WERI-Rb-1 (cell line): ENCODE data around the gene CHRFAM7A.
"Not testable (repeated sequence)": the region's sequence is repeated elsewhere in the genome, so short reads cannot be mapped to it uniquely, and the experiment has no call there.

Experiments used
- DNase-seq: peaks from one replicate; pipeline ENCODE4 v3.0.0-alpha.2; 2020
- H3K27ac ChIP-seq: fragments of 250-450 bp; sonication (Bioruptor Pico); 2 replicates; pipeline ENCODE4 v1.5.1; 2020; ENCODE audit warnings: mild to moderate bottlenecking, moderate library complexity
- H3K27me3 ChIP-seq: fragments of 250-450 bp; sonication (Bioruptor Pico); 2 replicates; pipeline ENCODE4 v1.5.1; 2021; ENCODE audit warnings: mild to moderate bottlenecking, low read depth, moderate library complexity; ENCODE audit not compliant: insufficient read depth, severe bottlenecking
- H3K36me3 ChIP-seq: fragments of 250-450 bp; sonication (Bioruptor Pico); 2 replicates; pipeline ENCODE4 v1.5.1; 2020; ENCODE audit warnings: mild to moderate bottlenecking, moderate library complexity
- H3K4me3 ChIP-seq: 2 replicates; pipeline ENCODE4 v1.5.1; 2011; ENCODE audit warnings: low read depth, mild to moderate bottlenecking, control low read depth, low read length
- H3K9me3 ChIP-seq: fragments of 250-450 bp; sonication (Bioruptor Pico); 2 replicates; pipeline ENCODE4 v1.5.1; 2021; ENCODE audit warnings: mild to moderate bottlenecking, moderate library complexity; ENCODE audit not compliant: severe bottlenecking

Gene CHRFAM7A

DNA sequence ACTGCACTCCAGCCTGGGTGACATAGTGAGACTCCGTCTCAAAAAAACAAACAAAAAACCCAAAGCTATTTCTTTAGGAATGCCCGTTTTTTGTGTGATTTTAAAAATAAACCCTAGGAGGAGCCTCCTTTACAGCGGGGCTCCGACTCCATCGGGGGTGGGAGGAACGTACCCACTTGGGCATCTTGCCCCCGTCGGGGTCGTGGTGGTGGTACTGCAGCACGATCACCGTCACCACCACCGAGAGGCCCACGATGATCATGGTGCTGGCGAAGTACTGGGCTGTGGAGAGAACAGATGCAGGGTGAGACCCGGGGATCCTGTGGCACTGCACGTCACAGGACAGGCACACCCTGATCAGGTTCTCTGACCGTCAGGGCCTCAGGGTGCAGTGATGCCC lies 26.1 kb downstream of the CHRFAM7A start:
- H3K27ac ChIP-seq, H3K4me3 ChIP-seq, H3K9me3 ChIP-seq: not testable (repeated sequence)

DNA sequence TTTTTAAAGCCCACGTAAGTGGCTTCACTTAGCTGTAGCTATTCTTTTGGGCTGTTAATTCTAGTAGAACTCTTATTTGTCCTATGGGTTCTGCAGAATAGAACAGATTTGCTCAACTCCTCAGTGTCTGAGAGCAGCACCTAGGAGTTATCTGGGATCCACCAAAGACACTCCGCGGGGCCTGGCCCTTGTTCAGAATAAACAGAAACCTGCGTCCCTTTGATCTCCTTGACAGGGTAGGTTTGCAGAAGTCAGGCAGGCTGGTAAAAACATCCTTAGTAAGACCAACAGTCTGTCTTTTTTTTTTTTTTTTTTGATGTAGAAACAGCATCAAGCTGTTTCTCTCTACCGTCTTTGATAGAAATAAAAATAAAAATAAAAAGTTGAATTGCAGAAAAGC lies 31.9 kb downstream of the CHRFAM7A start:
- not testable (repeated sequence) for DNase-seq, H3K9me3 ChIP-seq, H3K27ac ChIP-seq, H3K36me3 ChIP-seq, H3K27me3 ChIP-seq, H3K4me3 ChIP-seq

More for the DNA sequence above, 26.1 kb downstream of the CHRFAM7A start:
- not testable (repeated sequence) for H3K27me3 ChIP-seq, DNase-seq, H3K36me3 ChIP-seq

DNA sequence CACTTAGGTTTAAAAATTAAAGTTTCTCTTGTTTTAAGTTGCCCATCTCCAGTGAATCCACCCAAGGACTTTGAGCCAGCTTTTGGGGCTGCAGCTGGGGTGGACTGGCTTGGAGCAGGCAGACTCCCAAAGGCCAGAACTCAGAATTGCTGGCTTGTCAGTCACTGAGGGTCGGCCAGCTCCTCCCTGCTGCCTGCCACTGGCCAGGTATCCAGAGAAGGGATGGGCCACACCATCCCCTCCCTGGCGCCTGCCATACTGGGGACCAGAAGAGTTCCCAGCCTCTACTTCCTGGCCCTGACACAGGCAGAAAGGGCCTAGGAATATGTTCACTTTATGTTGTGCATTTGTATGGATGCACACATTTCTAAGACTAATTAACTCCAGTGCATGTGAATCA lies 32.4 kb downstream of the CHRFAM7A start:
- H3K27me3 ChIP-seq, H3K9me3 ChIP-seq, H3K4me3 ChIP-seq, DNase-seq, H3K36me3 ChIP-seq, H3K27ac ChIP-seq: not testable (repeated sequence)

DNA sequence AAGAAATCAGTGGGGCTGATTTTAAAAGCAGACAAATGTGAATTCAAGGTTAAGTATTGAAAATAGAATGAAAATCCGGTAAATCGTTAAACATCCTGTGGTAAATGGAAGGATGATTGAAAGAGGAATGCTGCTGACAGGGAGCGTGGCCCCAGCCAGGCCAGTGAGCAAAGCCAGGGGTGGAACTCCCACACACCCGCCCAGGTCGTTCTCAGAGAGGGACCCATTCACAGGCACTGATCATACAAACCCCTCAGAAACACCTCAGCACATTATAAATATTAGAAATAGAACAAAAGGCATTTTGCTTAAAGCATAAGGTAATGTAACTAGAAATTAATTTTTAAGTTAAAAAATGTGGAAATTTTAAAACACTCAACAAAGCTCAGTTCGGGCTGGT lies 38.3 kb downstream of the CHRFAM7A start:
- not testable (repeated sequence) for H3K27ac ChIP-seq, H3K27me3 ChIP-seq

DNA sequence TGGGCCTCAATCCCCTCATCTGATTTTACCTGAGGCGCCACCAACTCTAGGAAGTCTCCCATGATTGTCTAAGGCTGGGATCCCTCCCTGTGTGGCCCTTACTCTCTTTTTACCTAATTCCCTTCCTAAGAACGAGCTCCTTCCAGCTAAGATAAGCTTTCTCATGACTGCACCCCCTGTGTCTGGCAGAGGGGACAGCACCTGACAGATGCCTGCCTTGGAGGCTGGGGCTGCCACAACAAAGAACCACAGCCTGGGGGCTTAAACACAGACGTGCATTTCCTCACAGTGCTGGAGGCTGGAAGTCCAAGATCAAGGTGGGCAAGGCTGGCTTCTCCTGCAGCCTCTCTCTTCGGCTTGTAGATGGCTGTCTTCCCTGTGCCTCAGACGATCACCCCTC lies 43.5 kb downstream of the CHRFAM7A start:
- not testable (repeated sequence) for H3K9me3 ChIP-seq, H3K27me3 ChIP-seq, H3K27ac ChIP-seq, H3K4me3 ChIP-seq, DNase-seq, H3K36me3 ChIP-seq

More for the DNA sequence above, 38.3 kb downstream of the CHRFAM7A start:
- H3K9me3 ChIP-seq, H3K36me3 ChIP-seq, DNase-seq, H3K4me3 ChIP-seq: not testable (repeated sequence)

DNA sequence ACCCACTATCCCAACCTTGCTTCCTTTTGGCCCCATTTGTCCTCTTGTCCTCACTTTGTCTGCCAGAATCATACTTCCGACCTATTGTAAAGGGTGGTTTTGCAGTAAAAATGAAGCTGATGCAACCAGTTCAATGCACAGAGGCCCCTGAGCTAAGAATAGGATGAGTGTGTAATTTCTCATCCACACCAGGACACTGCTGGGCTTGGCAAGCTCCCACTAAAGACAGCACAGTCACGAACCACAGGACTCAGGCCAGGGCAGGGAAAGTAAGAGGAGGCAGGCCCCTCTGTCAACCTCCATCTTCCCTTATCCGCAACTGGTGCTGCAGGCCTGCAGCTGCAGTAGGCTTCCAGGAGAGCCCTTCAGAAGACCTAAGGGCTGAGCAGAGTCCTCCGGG lies 56.8 kb downstream of the CHRFAM7A start:
- not testable (repeated sequence) for DNase-seq, H3K27me3 ChIP-seq, H3K36me3 ChIP-seq, H3K9me3 ChIP-seq, H3K4me3 ChIP-seq, H3K27ac ChIP-seq

DNA sequence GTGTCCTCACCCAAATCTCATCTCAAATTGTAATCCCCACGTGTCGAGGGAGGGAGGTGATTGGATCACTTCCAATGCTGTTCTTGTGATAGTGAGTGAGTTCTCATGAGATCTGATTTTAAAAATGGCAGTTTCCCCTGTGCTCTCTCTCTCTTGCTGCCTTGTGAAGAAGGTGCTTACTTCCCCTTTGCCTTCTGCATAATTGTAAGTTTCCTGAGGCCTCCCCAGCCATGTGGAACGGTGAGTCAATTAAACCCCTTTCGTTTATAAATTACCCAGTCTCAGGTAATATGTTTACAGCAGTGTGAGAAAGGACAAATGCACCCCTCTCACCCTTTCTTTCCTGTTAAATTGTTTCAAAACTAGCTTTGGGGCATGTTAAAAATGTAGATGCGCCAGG lies 59.2 kb downstream of the CHRFAM7A start:
- DNase-seq, H3K4me3 ChIP-seq, H3K27me3 ChIP-seq, H3K9me3 ChIP-seq, H3K36me3 ChIP-seq, H3K27ac ChIP-seq: not testable (repeated sequence)

DNA sequence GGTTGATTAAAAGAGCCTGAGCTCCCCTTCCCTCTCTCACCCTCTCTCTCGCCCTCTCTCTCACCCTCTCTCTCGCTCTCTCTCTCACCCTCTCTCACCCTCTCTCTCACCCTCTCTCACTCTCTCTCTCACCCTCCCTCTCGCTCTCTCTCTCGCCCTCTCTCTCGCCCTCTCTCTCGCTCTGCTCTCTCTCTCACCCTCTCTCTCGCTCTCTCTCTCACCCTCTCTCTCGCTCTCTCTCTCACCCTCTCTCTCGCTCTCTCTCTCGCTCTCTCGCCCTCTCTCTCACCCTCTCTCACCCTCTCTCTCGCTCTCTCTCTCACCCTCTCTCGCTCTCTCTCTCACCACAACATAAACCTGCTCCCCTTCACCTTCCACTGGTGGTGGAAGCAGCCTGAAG lies 67.2 kb downstream of the CHRFAM7A start:
- not testable (repeated sequence) for H3K27ac ChIP-seq, H3K27me3 ChIP-seq, H3K4me3 ChIP-seq, DNase-seq, H3K9me3 ChIP-seq, H3K36me3 ChIP-seq

DNA sequence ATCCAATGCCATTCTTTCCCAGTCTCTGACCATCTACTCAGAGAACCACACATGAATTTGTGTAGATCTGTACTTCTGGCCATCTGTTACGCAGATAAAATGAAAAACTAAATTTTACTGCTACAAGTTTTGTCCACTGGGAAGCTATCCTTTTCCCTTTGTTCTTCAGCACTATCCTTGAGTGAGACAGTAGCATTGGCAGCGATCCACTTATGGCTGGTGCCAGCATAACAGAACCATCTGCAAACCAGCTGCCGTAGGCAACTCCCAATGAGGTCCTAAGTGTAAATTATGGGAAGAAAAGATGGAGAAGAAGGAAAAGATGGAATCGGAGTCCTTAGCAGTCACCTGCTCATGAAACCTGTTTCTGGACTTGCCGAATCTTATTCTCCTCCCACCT lies 72.3 kb downstream of the CHRFAM7A start:
- not testable (repeated sequence) for H3K4me3 ChIP-seq, H3K9me3 ChIP-seq, H3K27ac ChIP-seq, DNase-seq, H3K27me3 ChIP-seq, H3K36me3 ChIP-seq

DNA sequence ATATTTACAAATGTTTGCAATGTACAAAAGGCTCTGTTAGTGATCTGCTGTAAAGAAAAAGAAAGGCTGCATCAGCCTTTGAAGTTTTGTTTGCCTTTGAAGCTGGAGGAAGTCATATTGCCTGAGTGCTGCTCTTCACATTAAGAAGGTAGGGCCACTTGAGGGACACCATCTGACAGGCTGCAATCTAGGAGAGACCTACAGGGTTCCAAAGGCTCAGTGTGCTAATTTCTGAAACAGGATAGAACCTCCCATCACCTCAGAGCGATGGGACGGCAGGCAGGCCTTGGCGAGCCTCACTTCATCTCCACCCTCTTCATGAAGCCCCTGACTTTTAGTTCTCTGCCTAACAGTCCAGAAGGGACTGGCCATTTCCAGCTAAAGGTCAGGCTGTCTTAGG lies 77.6 kb downstream of the CHRFAM7A start:
- H3K36me3 ChIP-seq, H3K27me3 ChIP-seq, DNase-seq, H3K27ac ChIP-seq, H3K9me3 ChIP-seq, H3K4me3 ChIP-seq: not testable (repeated sequence)

DNA sequence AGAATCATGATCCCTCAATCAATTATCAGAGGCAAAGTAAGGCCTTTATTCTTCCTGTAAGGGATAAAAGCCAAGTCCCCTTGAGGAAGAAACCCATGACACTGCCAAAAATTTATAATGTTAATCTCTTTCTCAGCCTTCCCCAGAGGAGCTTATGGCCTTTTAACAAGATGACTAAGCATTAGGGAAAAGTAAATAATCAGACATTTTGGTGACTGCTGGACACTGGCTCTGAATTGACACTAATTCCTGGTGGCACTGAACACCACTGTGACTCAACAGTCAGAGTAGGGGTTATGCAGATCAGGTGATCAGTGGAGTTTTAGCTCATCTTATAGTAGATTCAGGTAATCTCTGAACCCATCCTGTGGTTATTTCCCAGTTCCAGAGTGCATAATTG lies 82.8 kb downstream of the CHRFAM7A start:
- H3K9me3 ChIP-seq, DNase-seq, H3K27ac ChIP-seq, H3K27me3 ChIP-seq, H3K36me3 ChIP-seq, H3K4me3 ChIP-seq: not testable (repeated sequence)
